Activated T-cell treated with anti-CD3 and anti-CD28 coated beads for 48 hours (primary cell): ENCODE measurements around the gene HOXA10.

Source experiments
- DNase-seq: peaks from one replicate; pipeline ENCODE4 v3.0.0-alpha.2; 2020; ENCODE audit warnings: low read depth

HOXA10 gene

GRCh38 chr7:27203365-27203953, 29.3 kb upstream of the HOXA10 start:
- DNase-seq: no peak

GRCh38 chr7:27202862-27203134, 28.7 kb upstream of the HOXA10 start:
- DNase-seq: no peak

GRCh38 chr7:27202018-27202861, 28.1 kb upstream of the HOXA10 start:
- DNase-seq: no peak

GRCh38 chr7:27201580-27202017, 27.5 kb upstream of the HOXA10 start:
- DNase-seq: no peak

GRCh38 chr7:27200761-27201579, 26.9 kb upstream of the HOXA10 start:
- DNase-seq: no peak

- no peak for DNase-seq
Observed at GRCh38 chr7:27199849-27200760, 26.0 kb upstream of the HOXA10 start, which contains the start of gene HOXA13. Gene HOXA13, minus strand, starts transcription at chr7:27200091. Its CDS starts 14 bp downstream, at chr7:27200077.

- no peak for DNase-seq
Observed at GRCh38 chr7:27198871-27199801, 25.0 kb upstream of the HOXA10 start.

GRCh38 chr7:27198138-27198841, 24.2 kb upstream of the HOXA10 start:
- no peak for DNase-seq

- no peak for DNase-seq
Observed at GRCh38 chr7:27197137-27198042, 23.3 kb upstream of the HOXA10 start.

- peak; percentile 64 for DNase-seq
Observed at GRCh38 chr7:27196287-27196767, 22.2 kb upstream of the HOXA10 start.

- DNase-seq: no peak
Observed at GRCh38 chr7:27194686-27195379, 20.7 kb upstream of the HOXA10 start.

GRCh38 chr7:27194002-27194352, 19.9 kb upstream of the HOXA10 start:
- no peak for DNase-seq

- DNase-seq: no peak
Observed at GRCh38 chr7:27193335-27194001, 19.3 kb upstream of the HOXA10 start.

- no peak for DNase-seq
Observed at GRCh38 chr7:27192546-27193334, 18.6 kb upstream of the HOXA10 start.

GRCh38 chr7:27191833-27192545, 17.9 kb upstream of the HOXA10 start:
- no peak for DNase-seq

GRCh38 chr7:27191161-27191731, 17.1 kb upstream of the HOXA10 start:
- DNase-seq: no peak
